Measurements from ENCODE around the gene CTSF.
"Not testable (repeated sequence)": the region's sequence is repeated elsewhere in the genome, so short reads cannot be mapped to it uniquely, and the experiment has no call there.

The CTSF gene

GRCh38 chr11:66568124-66568916 lies at the start of gene CTSF:
Gene CTSF (minus strand): TSS chr11:66568606. CDS start chr11:66568486, 120 bp downstream.
- peak; percentile 43 for DNase-seq (ENCODE audit: low read depth)

GRCh38 chr11:66617155-66617834 lies 48.9 kb upstream of the CTSF start:
- DNase-seq (ENCODE audit: low read depth) = no peak

GRCh38 chr11:66616379-66617154 lies 48.2 kb upstream of the CTSF start, which contains the start of gene RBM14:
Gene RBM14 (plus strand): TSS chr11:66616630. CDS start chr11:66616721, 91 bp downstream.
- DNase-seq (ENCODE audit: low read depth) = peak; percentile 97

GRCh38 chr11:66614073-66614472 lies 45.7 kb upstream of the CTSF start:
- DNase-seq (ENCODE audit: low read depth) = no peak

GRCh38 chr11:66612458-66612857 lies 44.1 kb upstream of the CTSF start:
- no peak for DNase-seq (ENCODE audit: low read depth)

GRCh38 chr11:66609721-66610617 lies 41.6 kb upstream of the CTSF start:
- no peak for DNase-seq (ENCODE audit: low read depth)

GRCh38 chr11:66607126-66607834 lies 38.9 kb upstream of the CTSF start:
- DNase-seq (ENCODE audit: low read depth) = peak; percentile 91

- DNase-seq (ENCODE audit: low read depth) = not testable (repeated sequence)
These were observed 38.2 kb upstream of the CTSF start for GRCh38 chr11:66606608-66607007.

GRCh38 chr11:66604155-66604554 lies 35.7 kb upstream of the CTSF start:
- no peak for DNase-seq (ENCODE audit: low read depth)

- DNase-seq (ENCODE audit: low read depth) = no peak
These were observed 34.7 kb upstream of the CTSF start for GRCh38 chr11:66603072-66603471.

- DNase-seq (ENCODE audit: low read depth) = no peak
These were observed 32.3 kb upstream of the CTSF start for GRCh38 chr11:66600631-66601233.

GRCh38 chr11:66600219-66600618 lies 31.8 kb upstream of the CTSF start:
- no peak for DNase-seq (ENCODE audit: low read depth)

- no peak for DNase-seq (ENCODE audit: low read depth)
These were observed 30.6 kb upstream of the CTSF start for GRCh38 chr11:66598993-66599392.

- DNase-seq (ENCODE audit: low read depth) = no peak
These were observed 27.0 kb upstream of the CTSF start for GRCh38 chr11:66595245-66595904.

- no peak for DNase-seq (ENCODE audit: low read depth)
These were observed 25.2 kb upstream of the CTSF start for GRCh38 chr11:66593650-66594049.

GRCh38 chr11:66593303-66593635 lies 24.9 kb upstream of the CTSF start:
- no peak for DNase-seq (ENCODE audit: low read depth)

- peak; percentile 94 for DNase-seq (ENCODE audit: low read depth)
These were observed 24.3 kb upstream of the CTSF start, which contains the start of the genes CCDC87 and CCS for GRCh38 chr11:66592457-66593302. Gene CCDC87 (minus strand): TSS chr11:66593063. CDS start chr11:66593015, 48 bp downstream. Gene CCS (plus strand): TSS chr11:66593185. CDS start chr11:66593262, 77 bp downstream.

- no peak for DNase-seq (ENCODE audit: low read depth)
These were observed 22.8 kb upstream of the CTSF start for GRCh38 chr11:66591175-66591574.

Data from fibroblast of the conjunctiva (primary cell).